ENCODE data around the gene CASKIN1. TPM values are rescaled to one million over a fixed set of nuclear protein-coding genes. Genes with fewer than 3 reads are reported as not detected.
A peak's percentile ranks its signal among the peaks of the same experiment; 100 is the strongest.

CASKIN1 gene
- total and polyA plus RNA-seq, 8 donors, result 0.61 to 2.1 (median 1.1) TPM

DNA sequence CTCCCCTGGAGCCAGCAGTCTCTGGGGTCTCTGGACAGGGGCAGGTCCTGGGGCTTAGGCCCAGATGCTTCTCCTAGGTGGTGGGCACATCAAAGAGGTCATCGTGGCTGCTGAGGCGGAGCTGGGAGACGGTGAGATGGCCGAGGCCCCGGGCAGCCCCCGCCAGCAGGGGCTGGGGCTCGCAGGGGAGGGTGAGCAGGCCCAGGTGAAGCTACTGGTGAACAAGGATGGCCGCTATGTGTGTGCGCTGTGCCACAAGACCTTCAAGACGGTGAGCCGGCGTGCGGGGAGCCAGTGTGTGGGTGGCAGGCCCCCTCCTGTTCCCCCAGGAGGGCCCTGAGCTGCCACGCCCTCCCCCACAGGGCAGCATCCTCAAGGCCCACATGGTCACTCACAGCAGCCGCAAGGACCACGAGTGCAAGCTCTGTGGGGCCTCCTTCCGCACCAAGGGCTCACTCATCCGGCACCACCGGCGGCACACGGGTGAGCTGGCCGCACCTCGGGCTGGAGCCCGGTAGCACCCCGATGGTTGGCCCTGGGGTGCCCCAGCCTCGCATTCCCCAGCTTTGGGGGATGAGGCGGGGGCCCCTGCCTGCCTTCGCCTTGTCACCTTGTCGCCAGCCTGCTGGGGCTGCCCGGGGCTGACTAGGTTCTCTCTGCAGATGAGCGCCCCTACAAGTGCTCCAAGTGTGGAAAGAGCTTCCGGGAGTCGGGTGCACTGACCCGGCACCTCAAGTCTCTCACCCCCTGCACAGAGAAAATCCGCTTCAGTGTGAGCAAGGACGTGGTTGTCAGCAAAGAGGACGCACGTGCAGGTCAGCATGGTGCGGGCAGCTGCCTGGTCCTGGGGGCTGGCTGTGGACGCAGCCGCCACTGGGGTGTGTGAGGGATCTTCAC lies 35.9 kb upstream of the CASKIN1 start:
- Histone ChIP-seq H3K27ac (no peak overlapping the region), H3K4me3 (no peak overlapping the region), H3K4me1 (peaks cover 0 to 6% (median 0%) of the 10 kb centered on the region in 3 donors), H3K27me3 (no peaks in the 10 kb centered on the region), H3K36me3 (peaks cover 4 to 50% (median 31%) of the 10 kb centered on the region in 3 donors), H3K9me3 (no peaks in the 10 kb centered on the region)
- DNase-seq (peak in 1 of 6 donors; percentile 63), ATAC-seq (no peak), FAIRE-seq (no peak)
- TF ChIP-seq, protein P1, sequence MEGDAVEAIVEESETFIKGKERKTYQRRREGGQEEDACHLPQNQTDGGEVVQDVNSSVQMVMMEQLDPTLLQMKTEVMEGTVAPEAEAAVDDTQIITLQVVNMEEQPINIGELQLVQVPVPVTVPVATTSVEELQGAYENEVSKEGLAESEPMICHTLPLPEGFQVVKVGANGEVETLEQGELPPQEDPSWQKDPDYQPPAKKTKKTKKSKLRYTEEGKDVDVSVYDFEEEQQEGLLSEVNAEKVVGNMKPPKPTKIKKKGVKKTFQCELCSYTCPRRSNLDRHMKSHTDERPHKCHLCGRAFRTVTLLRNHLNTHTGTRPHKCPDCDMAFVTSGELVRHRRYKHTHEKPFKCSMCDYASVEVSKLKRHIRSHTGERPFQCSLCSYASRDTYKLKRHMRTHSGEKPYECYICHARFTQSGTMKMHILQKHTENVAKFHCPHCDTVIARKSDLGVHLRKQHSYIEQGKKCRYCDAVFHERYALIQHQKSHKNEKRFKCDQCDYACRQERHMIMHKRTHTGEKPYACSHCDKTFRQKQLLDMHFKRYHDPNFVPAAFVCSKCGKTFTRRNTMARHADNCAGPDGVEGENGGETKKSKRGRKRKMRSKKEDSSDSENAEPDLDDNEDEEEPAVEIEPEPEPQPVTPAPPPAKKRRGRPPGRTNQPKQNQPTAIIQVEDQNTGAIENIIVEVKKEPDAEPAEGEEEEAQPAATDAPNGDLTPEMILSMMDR (IDR thresholded peaks at IDR 0.05), result no peak
- 93% methylated on average over 40 to 41 of the region's 41 CpGs for WGBS, 2 donors
- intact Hi-C loops (cut with DNase I), result no loop called here

DNA sequence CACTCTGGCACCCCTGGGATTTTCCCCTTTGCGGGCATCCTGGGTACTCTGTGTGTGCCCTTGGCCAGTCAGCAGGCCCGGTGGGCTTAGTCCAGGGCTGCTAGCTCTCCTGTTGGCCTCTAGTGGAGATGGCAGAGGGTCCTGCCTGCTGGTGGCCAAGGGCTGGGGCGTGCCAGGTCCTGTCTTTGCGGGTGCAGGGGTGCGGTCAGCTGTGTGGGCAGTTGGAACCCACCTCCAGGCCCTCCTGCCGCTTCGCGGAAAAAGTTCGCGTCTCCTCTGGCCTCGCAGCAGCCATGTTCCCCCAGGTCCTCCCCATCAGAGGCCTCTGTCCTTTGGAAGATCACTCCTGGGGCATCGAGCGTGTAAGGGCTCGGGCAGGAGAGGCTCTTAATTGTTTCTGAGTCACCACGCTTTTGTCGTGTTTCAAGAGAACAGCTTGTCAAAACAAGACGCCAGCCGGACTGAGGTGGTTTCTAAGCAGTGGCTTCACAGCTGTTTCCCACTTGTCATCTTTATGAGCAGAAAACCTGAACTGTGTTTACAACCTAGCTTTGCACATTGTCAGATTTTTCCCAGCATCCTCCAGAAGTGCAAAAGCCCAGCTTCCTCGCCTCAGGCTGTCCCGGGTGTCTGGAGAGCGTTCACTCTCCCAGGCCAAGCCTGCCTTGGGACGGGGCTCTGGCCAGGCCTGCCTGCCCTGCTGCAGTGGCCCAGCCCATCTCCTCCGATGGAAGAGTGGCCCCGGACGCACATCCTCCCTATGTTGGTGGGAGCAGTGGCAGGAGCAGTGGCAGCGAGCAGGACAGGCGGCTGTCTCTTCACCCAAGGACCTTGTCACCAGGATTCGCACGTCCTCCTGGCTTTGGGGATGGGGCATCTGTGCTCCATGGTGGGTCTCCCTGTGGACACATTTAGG lies 34.9 kb upstream of the CASKIN1 start:
- Histone ChIP-seq H3K4me3 (no peak overlapping the region), H3K4me1 (no peaks in the 10 kb centered on the region), H3K36me3 (peaks cover 4 to 50% (median 31%) of the 10 kb centered on the region in 3 donors), H3K27ac (no peak overlapping the region), H3K9me3 (no peaks in the 10 kb centered on the region), H3K27me3 (no peaks in the 10 kb centered on the region)
- DNase-seq, result no peak
- ATAC-seq, result peak in 2 of 4 donors; percentile 25 to 49
- TF ChIP-seq, protein P1 (IDR thresholded peaks at IDR 0.05), result no peak
- 90 to 91% methylated on average over 29 of the region's 29 CpGs for WGBS, 2 donors
- intact Hi-C loops (cut with DNase I), result no loop called here
- no peak for FAIRE-seq

DNA sequence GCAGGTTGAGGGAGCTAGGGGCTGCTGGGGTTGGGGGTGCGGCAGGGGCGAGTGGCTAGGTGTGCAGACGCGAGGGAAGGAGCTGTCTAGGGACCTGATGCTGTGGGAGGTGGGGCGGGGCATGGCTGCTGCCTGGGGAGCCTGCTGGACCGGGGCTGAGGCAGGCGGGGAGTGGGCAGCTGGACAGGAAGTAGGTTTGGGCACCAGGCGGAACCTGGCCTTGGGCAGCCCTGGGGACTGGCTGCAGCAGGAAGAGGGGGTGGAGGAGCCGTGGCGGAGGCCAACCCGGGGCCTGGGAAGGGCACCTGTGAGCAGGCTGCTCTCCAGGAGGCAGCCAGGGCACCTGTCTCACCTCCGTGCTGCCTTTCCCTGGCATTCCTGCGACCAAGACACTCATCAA lies 34.0 kb upstream of the CASKIN1 start:
- H3K36me3 ChIP-seq, result peaks cover 4 to 50% (median 31%) of the 10 kb centered on the region in 3 donors
- ATAC-seq (peak in 1 of 4 donors; percentile 17), DNase-seq (peak in 1 of 6 donors; percentile 79), FAIRE-seq (no peak)
- peaks cover 0 to 3% (median 0%) of the 10 kb centered on the region in 3 donors for H3K4me1 ChIP-seq
- TF ChIP-seq, protein P1 (IDR thresholded peaks at IDR 0.05), result no peak
- intact Hi-C loops (cut with DNase I), result no loop called here
- H3K27me3 ChIP-seq, result no peaks in the 10 kb centered on the region
- H3K4me3 ChIP-seq, result no peak overlapping the region
- no peak overlapping the region for H3K27ac ChIP-seq
- 79 to 85% methylated on average over 13 of the region's 13 CpGs for WGBS, 2 donors
- no peaks in the 10 kb centered on the region for H3K9me3 ChIP-seq

GRCh38 chr16:2229632-2230250 lies 33.3 kb upstream of the CASKIN1 start:
- DNase-seq (peak in 1 of 6 donors; percentile 68), ATAC-seq (no peak), FAIRE-seq (no peak)
- no peak overlapping the region for H3K27ac ChIP-seq
- no peaks in the 10 kb centered on the region for H3K27me3 ChIP-seq
- intact Hi-C loops (cut with DNase I), result no loop called here
- peaks cover 4 to 44% (median 26%) of the 10 kb centered on the region in 3 donors for H3K36me3 ChIP-seq
- WGBS, 2 donors, result 90 to 91% methylated on average over 22 to 23 of the region's 23 CpGs
- peaks cover 4 to 7% (median 5%) of the 10 kb centered on the region in 3 donors for H3K4me1 ChIP-seq
- H3K9me3 ChIP-seq, result no peaks in the 10 kb centered on the region
- no peak overlapping the region for H3K4me3 ChIP-seq
- TF ChIP-seq, protein P1 (IDR thresholded peaks at IDR 0.05), result no peak

All from pancreas (tissue), 10 donors.